ENCODE results near the gene SSX5.
"Not testable (repeated sequence)": the region's sequence is repeated elsewhere in the genome, so short reads cannot be mapped to it uniquely, and the experiment has no call there.

The SSX5 gene, protein sequence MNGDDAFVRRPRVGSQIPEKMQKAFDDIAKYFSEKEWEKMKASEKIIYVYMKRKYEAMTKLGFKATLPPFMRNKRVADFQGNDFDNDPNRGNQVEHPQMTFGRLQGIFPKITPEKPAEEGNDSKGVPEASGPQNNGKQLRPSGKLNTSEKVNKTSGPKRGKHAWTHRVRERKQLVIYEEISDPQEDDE

DNA sequence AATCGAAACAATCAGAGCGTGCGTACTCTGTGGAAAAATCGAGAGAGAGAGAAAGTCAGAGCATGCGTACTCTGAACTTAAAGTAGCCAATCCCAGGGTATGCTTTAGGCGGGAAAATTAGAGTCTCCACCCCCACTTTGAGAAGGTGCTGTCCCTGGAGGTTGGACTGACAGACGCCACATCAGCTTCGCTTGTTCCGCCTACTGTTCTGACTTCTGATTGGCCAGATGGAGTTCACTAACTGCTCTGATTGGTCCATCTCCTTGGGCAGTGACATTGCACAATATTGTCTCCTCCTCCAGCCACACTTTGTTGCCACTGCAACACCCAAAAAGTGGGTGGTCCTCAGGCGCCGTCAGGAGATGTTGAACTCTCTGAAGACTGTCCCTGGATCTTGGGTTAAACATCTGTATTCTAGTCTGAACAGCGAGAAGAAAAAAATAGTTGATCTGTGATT is at the start of gene SSX5:
Gene SSX5, minus strand, starts transcription at position 51 of the 457 bp plus-strand sequence. CDS start 1,437 bp downstream, outside the sequence.
- no peak for DNase-seq

DNA sequence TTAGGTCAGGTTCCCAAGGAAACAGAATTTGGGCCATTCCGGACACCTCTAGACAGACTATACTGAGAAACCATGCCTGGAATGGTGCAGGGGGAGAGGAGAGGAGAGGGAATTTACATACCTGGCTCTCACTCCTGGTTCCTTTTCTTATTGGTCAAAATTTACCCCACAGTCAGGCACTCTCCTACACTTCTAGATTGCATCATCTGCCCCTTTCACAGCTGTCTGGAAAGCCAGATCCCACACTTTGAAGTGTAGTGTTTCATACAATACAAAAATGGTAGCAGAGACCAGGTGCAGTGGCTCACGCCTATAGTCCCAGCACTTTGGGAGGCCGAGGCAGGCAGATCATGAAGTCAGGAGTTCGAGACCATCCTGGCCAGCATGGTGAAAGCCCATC is 27.6 kb upstream of the SSX5 start:
- DNase-seq = not testable (repeated sequence)

DNA sequence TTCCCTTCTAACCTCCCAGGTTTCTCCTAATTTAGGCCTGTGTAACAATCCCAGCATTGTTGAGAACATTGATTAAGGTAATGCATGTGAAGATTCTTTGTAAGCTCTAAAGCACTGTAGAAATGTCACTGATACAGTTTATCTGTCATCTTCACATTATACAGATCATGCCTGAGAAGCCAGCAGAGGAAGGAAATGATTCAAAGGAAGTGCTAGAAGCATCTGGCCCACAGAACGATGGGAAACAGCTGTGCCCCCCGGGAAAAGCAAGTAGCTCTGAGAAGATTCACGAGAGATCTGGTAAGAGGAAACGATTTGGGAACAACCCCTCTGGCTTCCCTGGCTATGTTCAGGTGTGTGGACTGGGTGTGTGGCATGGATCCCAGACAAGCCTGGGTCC is 17.7 kb upstream of the SSX5 start:
- not testable (repeated sequence) for DNase-seq

DNA sequence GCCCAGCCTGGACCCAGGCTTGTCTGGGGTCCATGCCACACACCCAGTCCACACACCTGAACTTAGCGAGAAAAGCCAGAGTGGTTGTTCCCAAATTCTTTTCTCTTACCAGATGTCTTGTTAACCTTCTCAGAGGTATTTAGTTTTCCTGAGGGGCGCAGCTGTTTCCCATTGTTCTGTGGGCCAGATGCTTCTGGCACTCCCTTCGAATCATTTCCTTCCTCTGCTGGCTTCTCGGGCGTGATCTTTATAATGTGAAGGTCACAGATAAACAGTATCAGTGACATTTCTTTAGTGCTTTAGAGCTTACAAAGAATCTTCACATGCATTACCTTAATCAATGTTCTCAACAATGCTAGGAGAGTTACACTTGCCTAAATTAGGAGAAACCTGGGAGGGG is 6.6 kb downstream of the SSX5 start:
- DNase-seq = not testable (repeated sequence)

DNA sequence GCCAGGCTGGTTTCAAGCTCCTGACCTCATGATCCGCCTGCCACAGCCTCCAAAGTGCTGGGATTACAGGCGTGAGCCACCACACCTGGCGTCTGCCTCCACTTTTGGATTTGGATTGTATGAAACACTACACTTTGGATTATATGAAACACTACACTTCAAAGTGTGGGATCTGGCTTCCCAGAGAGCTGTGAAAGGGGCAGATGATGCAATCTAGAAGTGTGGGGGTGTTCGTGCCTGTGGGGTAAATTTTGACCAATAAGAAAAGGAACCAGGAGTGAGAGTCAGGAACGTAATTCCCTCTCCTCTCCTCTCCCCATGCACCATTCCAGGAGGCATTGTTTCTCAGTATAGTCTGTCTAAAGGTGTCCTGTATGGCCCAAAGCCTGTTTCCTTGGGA is 14.7 kb downstream of the SSX5 start:
- DNase-seq = not testable (repeated sequence)

DNA sequence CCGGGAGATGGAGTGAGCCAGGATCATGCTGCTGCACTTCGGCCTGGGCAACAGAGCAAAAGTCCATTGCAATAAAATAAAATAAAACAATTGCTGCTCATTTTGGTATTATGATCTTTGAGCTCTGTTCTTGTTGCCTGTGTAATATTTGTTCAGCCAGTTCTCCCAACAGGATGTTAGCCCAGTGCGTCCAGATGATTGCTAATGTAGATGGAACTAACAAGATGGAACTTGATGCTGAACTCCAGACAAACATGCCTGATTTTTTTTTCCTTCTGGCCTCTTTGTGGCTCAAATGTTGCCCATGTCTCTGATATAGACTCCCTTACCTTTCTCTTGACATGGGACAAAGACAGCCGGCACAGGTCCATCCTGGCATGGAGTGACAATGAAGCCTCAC is 15.8 kb downstream of the SSX5 start:
- DNase-seq = no peak

DNA sequence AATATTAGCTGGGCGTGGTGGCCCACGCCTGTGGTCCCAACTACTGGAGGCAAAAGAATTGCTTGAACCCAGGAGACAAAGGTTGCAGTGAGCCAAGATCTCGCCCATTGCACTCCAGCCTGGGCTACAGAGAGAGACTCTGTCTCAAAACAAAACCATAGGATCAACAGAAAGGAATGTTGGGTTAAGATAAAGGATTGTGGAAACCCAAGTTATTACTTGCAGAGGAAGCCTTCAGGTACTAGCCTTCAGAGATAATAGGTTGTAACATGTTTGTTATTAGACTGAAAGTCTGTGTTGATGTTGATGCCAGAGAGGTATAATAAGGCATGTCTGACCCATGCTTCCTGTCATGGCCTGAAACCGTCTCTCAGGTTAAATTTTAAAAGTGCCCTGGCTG is 16.9 kb downstream of the SSX5 start:
- DNase-seq = no peak

DNA sequence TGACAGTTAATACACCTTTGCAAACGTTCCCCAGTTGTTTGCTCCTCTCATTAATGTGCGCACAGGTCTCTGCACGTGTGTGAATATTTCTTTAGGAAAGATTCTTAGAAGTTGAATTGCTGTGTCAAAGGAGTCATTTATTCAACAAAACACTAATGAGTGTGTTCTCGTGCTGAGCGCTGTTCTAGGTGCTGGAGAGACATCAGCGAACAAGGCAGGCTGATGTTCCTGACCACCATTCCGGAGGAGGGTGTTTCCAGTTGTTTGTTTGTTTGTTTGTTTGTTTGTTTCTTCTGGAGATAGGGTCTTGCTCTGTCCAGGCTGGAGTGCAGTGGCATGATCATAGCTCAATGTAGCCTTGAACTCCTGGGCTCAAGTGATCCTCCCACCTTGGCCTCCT is 30.3 kb downstream of the SSX5 start:
- DNase-seq = not testable (repeated sequence)

DNA sequence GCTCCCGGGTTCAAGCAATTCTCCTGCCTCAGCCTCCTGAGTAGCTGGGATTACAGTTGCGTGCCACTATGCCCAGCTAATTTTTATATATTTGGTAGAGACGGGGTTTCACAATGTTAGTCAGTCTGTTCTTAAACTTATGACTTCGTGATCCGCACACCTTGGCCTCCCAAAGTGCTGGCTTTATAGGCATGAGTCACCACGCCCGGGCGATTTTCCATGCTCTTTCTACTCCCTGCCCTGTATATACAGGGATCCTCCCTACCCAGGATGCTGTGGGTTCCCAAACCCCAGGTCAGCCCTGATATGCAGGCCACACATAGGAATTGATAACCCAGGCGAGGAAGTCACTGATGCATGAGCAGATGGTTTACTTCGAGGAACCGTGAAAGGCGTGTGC is 31.4 kb downstream of the SSX5 start:
- DNase-seq = no peak

DNA sequence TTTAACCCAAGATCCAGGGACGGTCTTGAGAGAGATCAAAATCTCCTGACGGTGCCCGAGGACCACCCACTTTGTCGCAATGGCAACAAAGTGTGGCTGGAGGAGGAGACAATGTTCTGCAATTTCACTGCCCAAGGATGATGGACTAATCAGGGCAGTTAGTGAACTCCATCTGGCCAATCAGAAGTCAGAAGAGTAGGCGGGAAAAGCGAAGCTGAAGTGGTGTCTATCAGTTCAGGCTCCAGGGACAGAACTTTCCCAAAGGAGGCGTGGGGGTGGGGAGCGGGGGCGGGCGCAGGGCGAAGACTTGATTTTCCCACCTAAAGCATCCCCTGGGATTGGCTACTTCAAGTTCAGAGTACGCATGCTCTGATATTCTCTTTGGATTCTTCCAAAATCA is 40.6 kb downstream of the SSX5 start:
- DNase-seq = no peak

DNA sequence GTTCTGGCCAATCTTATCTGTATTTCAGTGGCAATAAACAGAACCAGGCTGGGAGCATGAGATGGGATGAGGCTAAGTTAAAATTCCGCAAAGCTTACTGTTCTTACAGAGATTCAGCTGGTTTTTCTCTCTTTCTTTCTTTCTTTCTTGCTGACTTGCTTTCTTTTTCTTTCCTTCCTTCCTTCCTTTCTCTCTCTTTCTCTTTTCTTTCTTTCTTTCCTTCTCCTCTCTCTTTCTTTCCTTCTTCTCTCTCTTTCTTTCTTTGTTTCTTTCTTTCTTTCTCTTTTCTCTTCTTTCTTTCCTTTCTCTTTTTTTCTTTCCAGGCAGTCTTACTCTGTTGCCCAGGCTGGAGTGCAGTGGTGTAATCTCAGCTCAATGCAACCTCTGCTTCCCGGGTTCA is 41.8 kb downstream of the SSX5 start:
- DNase-seq = no peak

DNA sequence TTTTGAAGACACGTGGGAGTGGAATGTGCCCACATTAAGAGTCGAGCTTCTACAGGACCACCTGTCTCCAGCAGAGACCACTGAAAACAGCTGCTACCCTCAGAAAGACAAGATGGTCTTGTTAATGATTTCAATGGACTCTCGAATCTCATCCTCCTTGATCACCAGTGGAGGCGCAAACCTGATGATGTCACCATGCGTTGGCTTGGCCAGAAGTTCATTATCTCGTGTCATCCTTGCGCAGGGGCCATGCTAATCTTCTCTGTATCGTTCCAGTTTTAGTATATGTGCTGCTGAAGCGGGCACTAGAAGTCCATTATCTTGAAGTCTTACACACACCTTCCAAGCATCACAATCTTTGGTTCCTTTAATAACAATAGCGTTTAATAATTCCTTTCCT is 42.8 kb downstream of the SSX5 start:
- no peak for DNase-seq

DNA sequence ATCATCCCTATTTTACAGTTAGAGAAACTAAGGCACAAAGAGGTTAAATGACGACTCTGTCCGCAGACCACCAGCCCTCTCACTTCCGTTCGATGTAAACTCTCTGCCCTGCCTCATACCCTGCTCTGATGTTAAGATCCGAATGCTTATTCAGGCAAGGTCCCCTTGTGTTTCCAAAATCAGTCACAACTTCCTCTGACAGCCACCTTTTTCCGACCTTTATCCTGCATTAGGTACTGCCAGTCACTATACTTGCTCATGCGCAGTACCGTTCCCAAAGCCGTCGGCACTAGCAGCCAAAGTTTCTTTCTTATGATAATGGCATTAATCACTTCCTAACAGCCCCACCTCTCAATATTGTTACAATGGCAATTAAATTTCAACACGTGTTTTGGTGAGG is 53.9 kb downstream of the SSX5 start:
- not testable (repeated sequence) for DNase-seq

DNA sequence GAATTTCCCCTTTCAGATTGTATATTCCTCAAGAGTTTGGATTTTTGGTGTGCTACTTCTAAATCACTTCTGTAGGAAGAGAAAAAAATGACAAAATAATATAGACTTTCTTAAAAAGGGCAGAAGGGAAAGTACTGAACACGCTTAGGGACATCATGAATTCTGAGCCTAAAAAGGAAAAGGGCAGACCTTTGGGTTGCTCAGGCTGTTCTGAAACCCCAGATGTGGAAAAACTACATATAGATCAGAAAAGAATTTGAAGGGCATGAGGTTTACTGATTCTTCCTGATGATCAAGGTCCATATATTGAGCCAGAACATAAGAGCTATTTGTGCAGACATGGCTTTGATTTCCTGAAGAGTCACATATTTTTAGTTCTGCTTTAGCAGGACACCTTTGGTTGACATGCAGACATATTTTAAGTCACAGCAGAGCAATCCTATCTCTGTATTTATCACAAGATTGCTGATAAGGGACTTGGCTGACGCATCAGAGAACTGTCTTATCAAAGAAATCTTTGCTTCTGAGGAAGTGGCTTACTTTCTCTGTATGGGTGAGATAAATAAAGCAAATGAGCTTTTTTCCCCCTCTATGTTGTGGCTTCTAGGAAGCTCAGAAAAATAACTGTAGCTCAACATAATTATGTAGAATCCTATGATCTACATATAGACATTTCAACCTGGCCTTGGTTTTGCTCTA is 54.6 kb downstream of the SSX5 start:
- DNase-seq = not testable (repeated sequence)

DNA sequence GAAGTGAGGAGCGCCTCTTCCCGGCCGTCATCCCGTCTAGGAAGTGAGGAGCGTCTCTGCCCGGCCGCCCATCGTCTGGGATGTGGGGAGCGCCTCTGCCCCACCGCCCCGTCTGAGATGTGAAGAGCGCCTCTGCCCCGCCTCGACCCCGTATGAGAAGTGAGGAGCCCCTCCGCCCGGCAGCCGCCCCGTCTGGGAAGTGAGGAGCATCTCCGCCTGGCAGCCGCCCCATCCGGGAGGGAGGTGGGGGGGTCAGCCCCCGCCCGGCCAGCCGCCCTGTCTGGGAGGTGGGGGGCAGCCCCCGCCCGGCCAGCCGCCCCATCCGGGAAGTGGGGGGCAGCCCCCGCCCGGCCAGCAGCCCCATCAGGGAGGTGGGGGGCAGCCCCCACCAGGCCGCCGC is 57.5 kb downstream of the SSX5 start:
- not testable (repeated sequence) for DNase-seq
